Measurements from ENCODE around the gene FAU. TPM values are rescaled to one million over a fixed set of nuclear protein-coding genes. Genes with fewer than 3 reads are reported as not detected.

Gene FAU
- total and polyA plus RNA-seq, 2 of the 13 experiments (the other 11 are each of a cell fraction or from before 2014, with no cell fraction given), result 374 to 869 TPM

GRCh38 chr11:65151331-65151899 is 29.5 kb upstream of the FAU start:
- WGBS (ENCODE audit: low lambda C conversion rate), result 37% methylated on average over 3 of the region's 3 CpGs
- intact Hi-C loops (cut with micrococcal nuclease; ENCODE audit: unreplicated experiment), result no loop called here

More at GRCh38 chr11:65151331-65151899, 29.5 kb upstream of the FAU start:
- CTCF ChIA-PET (ENCODE audit: low intra/inter-chr PET ratio, low total read pairs), result no interaction called here
- H3K9me3 ChIP-seq (ENCODE audit: low read length), result peaks cover 5% of the 10 kb centered on the region; the same call in 1 of the 2 replicates
- no TSS peak for BruUV-seq (replicated peaks)
- H3K27ac ChIP-seq (ENCODE audit: extremely low read length, insufficient read depth, low read length), result no peak overlapping the region
- no peak overlapping the region for H2AFZ ChIP-seq (ENCODE audit: low read length)
- H3K9ac ChIP-seq (ENCODE audit: insufficient read depth, low read depth, low read length), result no peak overlapping the region
- no peaks in the 10 kb centered on the region for H3K36me3 ChIP-seq (replicated peaks in 1 of 2; ENCODE audit: control insufficient read depth in 1 of 2, insufficient read depth in 2 of 2, low read length in 2 of 2)
- DNase-seq (ENCODE audit: low spot score) (no peak), ATAC-seq (no peak), FAIRE-seq (no peak)
- TF ChIP-seq ZNF850 (CRISPR knock-in tag; conservative IDR thresholded peaks at IDR 0.05) (no peak), ETS1 (CRISPR knock-in tag; IDR thresholded peaks at IDR 0.05) (no peak), U2AF2 (IDR thresholded peaks at IDR 0.05; ENCODE audit: low read depth, low read length) (no peak), ZBTB10 (CRISPR knock-in tag; IDR thresholded peaks at IDR 0.05; ENCODE audit: borderline replicate concordance) (no peak), ZBTB2 (CRISPR knock-in tag; IDR thresholded peaks at IDR 0.05; ENCODE audit: low read depth) (no peak), KDM3A (CRISPR knock-in tag; IDR thresholded peaks at IDR 0.05; ENCODE audit: low read depth) (no peak), ZBTB20 (CRISPR knock-in tag; IDR thresholded peaks at IDR 0.05; ENCODE audit: borderline replicate concordance, low read depth) (no peak), PAF1 (CRISPR knock-in tag; IDR thresholded peaks at IDR 0.05) (no peak), ZNF777 (CRISPR knock-in tag; IDR thresholded peaks at IDR 0.05) (no peak), ZBTB33 (CRISPR knock-in tag; IDR thresholded peaks at IDR 0.05) (no peak), HBP1 (CRISPR knock-in tag; IDR thresholded peaks at IDR 0.05; ENCODE audit: low read depth) (no peak), SOX5 (CRISPR knock-in tag; IDR thresholded peaks at IDR 0.05; ENCODE audit: borderline replicate concordance) (no peak), ZKSCAN8 (CRISPR knock-in tag; IDR thresholded peaks at IDR 0.05; ENCODE audit: borderline replicate concordance) (no peak), SYNCRIP (IDR thresholded peaks at IDR 0.05; ENCODE audit: insufficient read depth, low read depth, low read length) (no peak), GATA4 (IDR thresholded peaks at IDR 0.05; ENCODE audit: borderline replicate concordance, low read depth) (no peak)
- in situ Hi-C loops (cut with HindIII; ENCODE audit: extremely low pct_ligation_motif_present, low pct_unique_long_range_greater_than_20kb), result no loop called here
- no peaks in the 10 kb centered on the region for H4K20me1 ChIP-seq (ENCODE audit: insufficient read depth, low read length)
- H3K4me2 ChIP-seq (ENCODE audit: low read depth, low read length), result peak overlapping the region; percentile 85; the same call in 1 of the 2 replicates
- no peaks in the 10 kb centered on the region for H3K79me2 ChIP-seq (ENCODE audit: insufficient read depth, low read length)
- H3K27me3 ChIP-seq (ENCODE audit: control insufficient read depth in 1 of 2, insufficient read depth in 2 of 2, low read length in 2 of 2), result no peaks in the 10 kb centered on the region
- POLR2A ChIA-PET, result interaction anchor here (3.0 kb wide), 1 partner anchor 17 kb away, joined by 12 read pairs; the partner anchor contains the start of gene SYVN1
- no peak overlapping the region for H3K4me3 ChIP-seq (replicated peaks in 1 of 3; ENCODE audit: insufficient read depth in 1 of 3, low read depth in 2 of 3, low read length in 3 of 3)
- peaks cover 36% of the 10 kb centered on the region for H3K4me1 ChIP-seq (ENCODE audit: insufficient read depth, low read length)

Data from HepG2 (cell line).